Activated B cell treated with CpG ODN at 0.5 μM for 24 hours (primary cell): ENCODE measurements around the gene LRRC49. TPM values are rescaled to one million over a fixed set of nuclear protein-coding genes. Genes with fewer than 3 reads are reported as not detected.
"Not testable (repeated sequence)": the region's sequence is repeated elsewhere in the genome, so short reads cannot be mapped to it uniquely, and the experiment has no call there.

Experiments
- ATAC-seq: fragments of 200-7000 bp; cut with Tn5 transposase; one replicate; pipeline ENCODE4 v1.10.0; 2021; ENCODE audit warnings: low read depth, mild to moderate bottlenecking, moderate library complexity
- CTCF ChIA-PET: fragments of 350-600 bp; sonication (Branson Sonifier 250); formaldehyde crosslinking; loops from one replicate; lab custom pipeline; 2021; ENCODE audit warnings: antibody characterized with exemption; lab: Charles Lee
- POLR2A ChIA-PET: fragments of 350-600 bp; sonication (Branson Sonifier 250); formaldehyde crosslinking; loops from one replicate; lab custom pipeline; 2021; ENCODE audit warnings: antibody characterized with exemption; lab: Charles Lee
- DNase-seq: peaks from one replicate; pipeline ENCODE4 v3.0.0; 2022
- H3K27ac Mint-ChIP-seq: one replicate; pipeline ENCODE4 v1.8.0; 2020; ENCODE audit warnings: mixed read lengths
- H3K27me3 Mint-ChIP-seq: one replicate; pipeline ENCODE4 v1.8.0; 2021; ENCODE audit warnings: mixed read lengths
- H3K36me3 Mint-ChIP-seq: one replicate; pipeline ENCODE4 v1.8.0; 2021; ENCODE audit warnings: low read depth, mixed read lengths
- H3K4me1 Mint-ChIP-seq: one replicate; pipeline ENCODE4 v1.8.0; 2021; ENCODE audit warnings: mixed read lengths
- H3K4me3 Mint-ChIP-seq: one replicate; pipeline ENCODE4 v1.8.0; 2020; ENCODE audit warnings: mild to moderate bottlenecking, mixed read lengths
- H3K9me3 Mint-ChIP-seq: one replicate; pipeline ENCODE4 v1.8.0; 2020; ENCODE audit warnings: mixed read lengths
- CTCF ChIP-seq: fragments of 200-600 bp; IDR thresholded peaks from one replicate; pipeline ENCODE4 v1.8.0; 2022; ENCODE audit warnings: antibody characterized with exemption, mild to moderate bottlenecking
- intact Hi-C: fragments of 100-400 bp; cut with micrococcal nuclease; formaldehyde crosslinking; loops from one replicate; pipeline ENCODE4 v1.15.1; 2024
- total RNA-seq: library from RNA; stranded (reverse); gene quantifications from 2 replicates; pipeline ENCODE4 v1.2.3, GENCODE V29; 2022

LRRC49 gene
- total RNA-seq, 1 donor from 2014 or later: 0.84 TPM

- Mint-ChIP-seq H3K4me1 (no peaks in the 10 kb centered on the region), H3K4me3 (no peak overlapping the region), H3K27me3 (peaks cover 7% of the 10 kb centered on the region), H3K9me3 (peaks cover 15% of the 10 kb centered on the region), H3K36me3 (no peaks in the 10 kb centered on the region), H3K27ac (no peak overlapping the region)
- POLR2A ChIA-PET: no interaction called here
- ATAC-seq (no peak), DNase-seq (no peak)
- intact Hi-C loops: no loop called here
- TF ChIP-seq CTCF: no peak
- CTCF ChIA-PET: no interaction called here
Observed at GRCh38 chr15:71002316-71002715, 109.7 kb downstream of the LRRC49 start.

GRCh38 chr15:71003319-71003718, 110.7 kb downstream of the LRRC49 start:
- ATAC-seq: no peak
- CTCF ChIA-PET: no interaction called here

GRCh38 chr15:71004506-71004905, 111.9 kb downstream of the LRRC49 start:
- DNase-seq, H3K9me3 Mint-ChIP-seq, H3K36me3 Mint-ChIP-seq, ATAC-seq, H3K4me3 Mint-ChIP-seq, H3K27ac Mint-ChIP-seq, POLR2A ChIA-PET, CTCF ChIA-PET, H3K4me1 Mint-ChIP-seq, intact Hi-C loops: not testable (repeated sequence)
- H3K27me3 Mint-ChIP-seq: peaks cover 11% of the 10 kb centered on the region

More at GRCh38 chr15:71003319-71003718, 110.7 kb downstream of the LRRC49 start:
- intact Hi-C loops: no loop called here
- Mint-ChIP-seq H3K4me1 (no peaks in the 10 kb centered on the region), H3K4me3 (no peak overlapping the region), H3K9me3 (peaks cover 11% of the 10 kb centered on the region), H3K36me3 (no peaks in the 10 kb centered on the region), H3K27ac (no peak overlapping the region), H3K27me3 (peaks cover 7% of the 10 kb centered on the region)
- no peak for DNase-seq
- TF ChIP-seq CTCF: no peak
- POLR2A ChIA-PET: no interaction called here

- intact Hi-C loops: no loop called here
- ChIA-PET CTCF (no interaction called here), POLR2A (no interaction called here)
- Mint-ChIP-seq H3K9me3 (peaks cover 2% of the 10 kb centered on the region), H3K4me3 (no peak overlapping the region), H3K27me3 (peaks cover 11% of the 10 kb centered on the region), H3K4me1 (no peaks in the 10 kb centered on the region), H3K27ac (no peak overlapping the region), H3K36me3 (no peaks in the 10 kb centered on the region)
- no peak for DNase-seq
- no peak for TF ChIP-seq CTCF
- no peak for ATAC-seq
Observed at GRCh38 chr15:71005895-71006294, 113.3 kb downstream of the LRRC49 start.

- H3K36me3 Mint-ChIP-seq: no peaks in the 10 kb centered on the region
- intact Hi-C loops: no loop called here
- no peak overlapping the region for H3K27ac Mint-ChIP-seq
- no peak overlapping the region for H3K4me3 Mint-ChIP-seq
- DNase-seq: no peak
- no peaks in the 10 kb centered on the region for H3K4me1 Mint-ChIP-seq
- ChIA-PET CTCF (no interaction called here), POLR2A (no interaction called here)
- ATAC-seq: no peak
- peaks cover 2% of the 10 kb centered on the region for H3K9me3 Mint-ChIP-seq
- peaks cover 12% of the 10 kb centered on the region for H3K27me3 Mint-ChIP-seq
- TF ChIP-seq CTCF: no peak
Observed at GRCh38 chr15:71008250-71008870, 115.7 kb downstream of the LRRC49 start.

- TF ChIP-seq CTCF: no peak
- ChIA-PET POLR2A (no interaction called here), CTCF (no interaction called here)
- H3K4me1 Mint-ChIP-seq: no peaks in the 10 kb centered on the region
- intact Hi-C loops: no loop called here
- no peaks in the 10 kb centered on the region for H3K36me3 Mint-ChIP-seq
- no peaks in the 10 kb centered on the region for H3K9me3 Mint-ChIP-seq
- ATAC-seq (no peak), DNase-seq (no peak)
- H3K4me3 Mint-ChIP-seq: no peak overlapping the region
- peaks cover 13% of the 10 kb centered on the region for H3K27me3 Mint-ChIP-seq
- no peak overlapping the region for H3K27ac Mint-ChIP-seq
Observed at GRCh38 chr15:71010472-71010871, 117.8 kb downstream of the LRRC49 start.
